D721Med (cell line): ENCODE results near the gene PTPRCAP.

Experiments
- DNase-seq: peaks from one replicate; pipeline ENCODE4 v3.0.0; 2011; ENCODE audit warnings: low spot score; ENCODE audit not compliant: insufficient read length
- FAIRE-seq: peaks from 2 replicates; lab custom pipeline; 2011; peaks lifted over from hg19 to GRCh38; lab: Jason Lieb, UNC
- CTCF ChIP-seq: IDR thresholded peaks from 2 replicates; pipeline ENCODE4 v1.5.1; 2012; ENCODE audit warnings: mild to moderate bottlenecking, control low read depth; ENCODE audit not compliant: insufficient read depth; ENCODE audit errors: missing control alignments

The PTPRCAP gene

DNA sequence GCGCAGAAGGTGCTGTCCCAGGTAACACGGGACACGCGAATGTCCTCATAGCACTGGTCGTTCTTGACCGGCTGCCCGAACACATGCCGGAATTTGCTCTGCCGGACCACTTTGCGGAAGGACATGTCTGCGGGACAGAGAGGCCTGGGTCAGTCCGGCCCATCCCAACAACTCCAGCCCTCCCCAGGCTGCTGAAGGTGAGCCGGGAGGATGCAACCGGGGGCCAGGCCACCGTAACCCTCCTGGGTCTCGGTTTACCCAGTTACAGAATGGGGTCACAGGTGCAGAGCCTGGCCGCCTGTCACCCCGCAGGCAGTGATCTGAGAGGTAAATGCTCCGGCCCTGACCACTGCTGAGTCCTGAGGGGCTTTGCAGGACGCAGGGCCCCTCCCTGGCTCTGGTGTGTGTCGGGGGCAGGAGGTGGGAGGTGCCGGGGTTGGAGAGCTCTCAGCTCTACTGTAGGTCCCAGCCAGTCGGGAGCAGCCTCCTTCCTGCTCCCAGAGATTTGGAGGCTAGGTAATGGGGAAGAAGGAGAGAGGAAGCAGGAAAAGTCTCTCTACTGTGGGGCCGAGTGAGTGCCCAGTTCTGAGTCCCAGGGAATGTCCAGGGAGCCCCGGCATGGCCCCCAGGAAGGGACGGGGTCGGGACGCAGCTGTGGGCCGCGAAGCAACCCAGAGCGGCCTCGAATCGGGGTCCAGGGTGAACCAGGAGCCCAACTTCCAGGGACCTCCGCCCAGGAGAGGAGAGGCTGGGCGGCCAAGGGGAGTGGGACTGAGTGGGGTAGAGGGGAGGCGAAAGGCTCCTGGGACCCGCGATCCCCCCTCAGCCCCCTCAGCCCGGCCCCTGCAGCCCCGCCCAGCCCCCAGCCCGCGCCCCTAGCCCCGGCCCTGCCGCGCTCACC lies 5.3 kb upstream of the PTPRCAP start:
- FAIRE-seq (no peak), DNase-seq (no peak)
- TF ChIP-seq CTCF, result no peak

GRCh38 chr11:67441731-67442351 lies 4.4 kb upstream of the PTPRCAP start:
- TF ChIP-seq CTCF, result no peak
- FAIRE-seq, result no peak

GRCh38 chr11:67441098-67441563 lies 3.6 kb upstream of the PTPRCAP start:
- DNase-seq, result no peak
- TF ChIP-seq CTCF, result no peak
- FAIRE-seq, result no peak

More at GRCh38 chr11:67441731-67442351, 4.4 kb upstream of the PTPRCAP start:
- no peak for DNase-seq

DNA sequence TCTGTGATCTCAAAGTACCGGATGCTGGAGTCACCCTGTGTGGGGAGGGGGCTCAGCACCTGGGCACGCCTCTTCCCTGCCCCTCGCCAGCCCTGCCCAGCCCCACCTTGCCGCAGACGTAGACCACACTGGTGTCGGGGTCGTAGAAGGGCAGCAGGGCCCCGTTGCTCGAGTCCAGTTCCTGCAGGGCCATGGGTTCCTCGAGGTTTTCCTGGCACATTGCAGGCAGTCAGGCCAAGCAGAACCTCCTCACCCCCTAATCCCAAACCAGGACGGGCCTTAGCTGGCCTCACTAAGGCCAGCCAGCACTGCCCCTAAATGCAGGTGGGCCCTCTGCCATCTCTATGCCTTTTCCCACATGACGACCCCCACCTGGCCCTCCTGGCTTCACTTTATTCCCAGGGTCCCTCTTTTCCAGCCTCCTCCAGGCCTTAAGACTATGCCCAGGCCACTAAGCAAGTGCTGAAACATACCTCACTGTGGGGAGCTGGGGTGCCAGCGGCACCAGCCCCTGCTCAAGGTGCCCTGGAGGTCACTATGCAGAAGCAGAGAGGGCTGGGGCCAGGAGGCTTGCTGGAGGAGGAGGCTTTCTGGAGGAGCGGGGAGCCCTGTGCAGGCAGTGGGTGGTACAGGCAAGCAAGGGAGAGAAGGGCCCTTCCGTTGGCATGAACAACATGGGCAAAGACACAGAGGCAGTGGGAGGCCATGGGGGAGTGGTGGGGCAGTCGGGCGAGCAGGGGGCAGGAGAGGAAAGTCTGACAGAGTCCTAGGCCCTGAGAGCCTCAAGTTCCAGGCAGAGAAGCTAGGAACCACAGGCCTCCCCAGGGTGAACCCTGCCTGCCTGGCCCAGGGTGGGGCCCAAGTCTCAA lies 3.0 kb upstream of the PTPRCAP start:
- DNase-seq (no peak), FAIRE-seq (no peak)
- TF ChIP-seq CTCF, result no peak

DNA sequence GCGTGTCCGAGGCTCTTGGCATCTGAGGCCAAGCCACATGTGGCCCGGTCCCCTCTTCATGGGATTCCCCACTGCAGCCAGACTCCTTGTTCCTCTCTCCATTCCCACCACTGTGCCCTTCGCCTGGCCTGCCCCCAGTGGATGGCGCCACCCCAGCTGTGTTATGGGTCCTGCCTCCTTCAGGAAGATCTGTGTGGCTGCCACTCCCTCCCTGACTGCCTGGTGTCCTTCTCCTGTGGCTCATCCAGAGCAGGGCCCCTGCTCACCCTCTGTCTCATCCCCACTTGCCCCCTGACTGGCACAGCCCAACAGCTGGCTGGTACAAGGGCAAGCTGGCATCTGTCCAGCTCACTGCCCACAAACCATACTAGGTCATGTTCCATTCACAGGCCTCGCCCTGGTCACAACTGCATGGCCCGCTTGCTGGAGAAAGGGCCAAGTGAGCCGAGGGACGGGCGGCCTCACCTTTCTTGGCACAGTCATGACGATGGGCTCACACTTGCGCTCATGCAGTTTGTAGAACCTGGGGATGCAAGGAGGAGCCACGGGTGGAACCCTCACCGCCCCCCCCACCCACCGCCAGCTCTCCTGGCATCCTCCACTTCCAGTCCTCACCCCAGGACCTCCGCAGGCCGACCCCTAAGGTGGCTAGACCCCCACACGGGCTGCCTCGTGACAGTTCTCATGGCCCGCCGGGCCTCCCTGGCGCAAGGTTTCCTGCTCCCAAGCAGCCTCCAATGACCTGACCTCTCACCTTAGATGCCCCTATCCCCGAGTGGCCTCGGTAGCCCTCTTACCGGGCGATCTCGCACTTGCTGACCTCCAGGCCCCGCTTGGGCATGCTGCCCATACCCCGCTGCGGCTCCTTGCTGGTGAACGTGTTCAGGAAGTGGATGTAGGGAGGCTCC lies 2.1 kb upstream of the PTPRCAP start:
- TF ChIP-seq CTCF, result no peak
- DNase-seq (no peak), FAIRE-seq (no peak)
